Stimulated activated CD4-positive, alpha-beta T cell treated with anti-CD3 and anti-CD28 coated beads, Interleukin-12 subunit alpha, Interleukin-12 subunit beta, amount 100 ng/mL, for 48 hours (primary cell): Measurements from ENCODE around the gene CYP2J2.
"Not testable (repeated sequence)": the region's sequence is repeated elsewhere in the genome, so short reads cannot be mapped to it uniquely, and the experiment has no call there.

ENCODE experiments used
- DNase-seq, 3 donors: peaks; one replicate each; pipeline ENCODE4 v3.0.0-alpha.2; 2020; ENCODE audit warnings: low read depth in 2 of 3, low spot score in 1 of 3

Gene CYP2J2

DNA sequence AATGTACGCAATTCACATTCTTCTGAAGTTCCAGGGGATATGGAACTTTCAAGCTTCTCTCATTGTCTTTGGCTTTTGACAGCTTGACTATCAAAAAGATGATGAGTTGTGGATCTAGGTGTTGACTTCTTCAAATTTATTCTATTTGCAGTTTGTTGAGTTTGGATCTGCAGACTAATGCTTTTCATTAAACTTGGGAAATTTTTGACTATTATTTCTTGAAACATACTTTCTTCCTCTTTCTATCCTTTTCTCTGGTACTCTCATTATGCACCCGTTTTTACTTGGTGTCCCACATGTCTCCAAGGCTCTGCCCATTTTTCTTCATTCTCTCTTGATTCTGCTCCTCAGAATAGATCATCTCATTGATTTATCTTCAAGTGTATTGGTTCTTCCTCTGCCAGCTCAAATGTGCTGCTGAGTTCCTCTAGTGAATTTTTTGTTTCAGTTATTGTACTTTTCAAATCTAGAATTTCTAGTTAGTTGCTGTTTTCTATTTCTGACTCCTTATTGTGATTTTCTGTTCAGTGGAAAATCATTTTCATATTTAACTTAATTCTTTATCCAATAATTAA lies 49.4 kb downstream of the CYP2J2 start:
- DNase-seq, result no peak

DNA sequence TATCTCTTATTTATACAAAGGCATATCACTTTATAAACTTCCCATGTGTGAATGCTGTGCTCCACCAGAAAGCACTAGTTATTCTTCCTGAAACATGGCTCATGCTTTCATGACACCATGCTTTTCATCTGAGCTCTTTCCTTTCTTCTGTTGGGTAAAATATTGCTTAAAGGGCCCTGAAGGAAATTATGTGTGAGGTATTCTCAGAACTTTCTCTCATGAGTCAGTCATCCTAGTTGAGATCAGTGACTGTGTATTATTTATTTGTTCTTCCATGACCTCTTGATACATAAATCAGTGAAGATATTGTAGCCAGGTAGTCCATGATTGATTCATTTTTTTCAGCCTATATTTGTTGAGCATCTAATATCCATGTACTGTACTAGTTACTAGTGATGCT lies 54.8 kb downstream of the CYP2J2 start:
- DNase-seq, result no peak

DNA sequence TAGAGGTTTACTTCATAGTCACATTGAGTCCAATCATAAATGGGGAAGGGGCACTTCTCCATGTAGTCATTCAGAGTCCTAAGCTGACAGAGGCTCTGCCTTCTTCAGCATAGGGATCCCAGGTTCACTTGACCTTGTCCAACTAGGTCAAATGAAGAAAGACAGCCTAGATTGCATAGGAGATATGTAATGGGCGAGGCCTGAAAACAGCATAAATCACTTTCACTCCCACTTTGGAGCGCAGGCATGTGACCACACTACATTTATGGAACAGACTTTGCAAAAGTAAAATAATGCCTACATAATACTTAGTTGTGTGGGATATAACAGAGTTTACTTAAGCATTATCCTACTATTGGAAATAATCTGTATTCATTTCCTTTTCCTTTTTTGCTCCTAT lies 60.1 kb downstream of the CYP2J2 start:
- no peak for DNase-seq

DNA sequence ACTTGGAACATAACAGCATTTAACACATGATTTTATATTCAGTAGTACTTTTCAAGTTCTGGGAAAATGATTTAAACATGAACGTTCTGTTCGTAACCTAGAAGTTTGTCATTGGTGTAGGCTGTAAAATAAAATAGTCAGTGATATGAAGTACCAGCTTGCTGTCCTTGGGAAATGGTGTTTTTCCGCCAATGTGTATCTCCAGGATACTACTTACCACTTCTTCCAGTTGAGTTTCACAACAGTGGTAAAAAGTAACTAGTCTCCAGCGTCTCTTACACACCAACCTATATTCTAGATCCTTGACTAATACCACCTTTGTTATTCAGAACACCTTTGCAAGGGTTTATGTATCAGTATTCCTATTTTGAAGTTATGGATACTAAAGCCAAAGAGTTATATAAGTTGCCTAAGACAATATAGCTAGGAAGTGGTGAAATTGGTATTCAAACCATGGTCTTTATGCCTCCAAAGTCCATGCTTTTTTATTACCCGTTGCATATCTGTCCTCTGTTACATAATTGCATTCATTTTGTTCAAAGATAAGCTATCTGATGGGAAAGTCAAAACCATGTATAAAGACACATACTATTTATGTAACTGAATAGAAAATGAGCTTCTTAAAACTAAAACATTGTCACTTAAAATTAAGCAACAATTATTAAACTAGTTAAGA lies 68.8 kb downstream of the CYP2J2 start:
- DNase-seq, result no peak

DNA sequence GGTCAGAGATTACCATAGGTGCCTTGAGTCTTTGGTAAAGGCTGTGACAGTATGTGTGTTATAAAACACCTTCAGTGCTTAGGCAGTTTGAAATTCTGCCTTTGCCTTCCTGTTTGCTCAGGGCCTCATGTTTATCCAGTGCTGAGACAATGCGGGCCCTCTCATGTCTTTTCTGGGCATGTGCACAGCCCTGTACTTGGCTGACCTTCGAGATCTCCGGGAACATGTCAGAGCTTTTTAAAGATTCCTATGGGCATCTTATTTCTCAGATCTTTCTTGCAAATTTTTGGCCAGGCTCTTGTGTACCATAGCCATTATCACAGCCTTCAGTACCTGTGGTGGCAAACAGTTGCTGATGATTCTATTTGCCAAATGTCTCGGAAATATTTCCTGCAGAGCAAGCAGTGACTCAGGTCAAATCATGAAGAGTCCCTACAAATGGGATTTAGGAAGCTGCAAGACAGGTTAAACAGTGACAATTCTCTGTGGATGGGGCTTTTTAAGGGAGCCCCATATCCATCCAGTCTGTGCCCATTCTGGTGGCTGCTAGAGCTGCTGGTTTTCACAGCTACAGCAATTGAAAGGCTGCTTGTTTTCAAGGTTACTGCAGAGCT lies 69.7 kb downstream of the CYP2J2 start:
- no peak for DNase-seq

DNA sequence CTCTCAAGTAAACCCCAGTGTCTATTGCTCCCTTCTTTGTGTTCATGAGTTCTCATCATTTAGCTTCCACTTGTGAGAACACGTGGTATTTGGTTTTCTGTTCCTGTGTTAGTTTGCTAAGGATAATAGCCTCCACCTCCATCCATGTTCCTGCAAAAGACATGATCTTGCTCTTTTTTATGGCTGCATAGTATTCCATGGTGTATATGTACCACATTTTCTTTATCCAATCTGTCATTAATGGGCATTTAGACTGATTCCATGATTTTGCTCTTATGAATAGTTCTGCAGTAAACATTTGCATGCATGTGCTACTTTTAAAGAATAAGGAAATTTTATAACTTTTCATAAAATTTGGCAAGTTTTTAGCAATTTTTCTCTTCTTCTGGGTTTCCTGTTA lies 71.3 kb downstream of the CYP2J2 start:
- DNase-seq, result not testable (repeated sequence)

DNA sequence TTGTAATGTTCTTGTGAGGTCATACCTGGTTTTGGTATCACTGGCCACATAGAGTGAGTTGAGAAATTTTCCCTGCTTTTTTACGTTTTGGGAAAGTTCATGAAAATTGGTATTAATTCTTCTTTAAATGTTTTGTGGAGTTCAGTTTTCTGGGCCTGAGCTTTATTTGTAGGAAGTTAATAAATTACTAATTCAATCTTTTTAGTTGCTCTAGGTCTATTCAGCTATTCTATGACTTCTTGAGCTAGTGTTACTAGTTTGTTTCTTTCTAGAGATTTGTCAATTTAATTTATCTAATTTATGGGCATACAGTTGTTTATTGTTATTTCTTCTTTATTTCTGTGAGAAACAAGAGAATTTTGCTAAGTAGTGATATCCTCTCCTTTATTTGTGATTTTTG lies 74.5 kb downstream of the CYP2J2 start:
- DNase-seq, result no peak

DNA sequence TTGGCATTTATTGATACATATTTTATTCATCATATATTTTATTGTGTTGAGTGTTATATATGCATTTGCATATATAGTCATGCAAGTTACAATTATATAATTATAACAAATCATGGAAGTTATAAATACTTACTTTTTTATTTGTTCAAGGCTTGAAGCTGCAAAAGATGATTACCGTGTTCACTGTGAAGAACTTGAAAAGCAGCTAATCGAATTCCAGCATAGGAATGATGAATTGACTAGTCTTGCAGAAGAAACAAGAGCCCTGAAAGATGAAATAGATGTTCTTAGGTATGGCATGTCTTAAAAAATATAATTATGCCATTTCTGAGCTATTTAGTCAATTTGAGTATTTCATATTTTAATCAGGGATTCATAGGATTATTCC lies 79.7 kb downstream of the CYP2J2 start:
- no peak for DNase-seq

DNA sequence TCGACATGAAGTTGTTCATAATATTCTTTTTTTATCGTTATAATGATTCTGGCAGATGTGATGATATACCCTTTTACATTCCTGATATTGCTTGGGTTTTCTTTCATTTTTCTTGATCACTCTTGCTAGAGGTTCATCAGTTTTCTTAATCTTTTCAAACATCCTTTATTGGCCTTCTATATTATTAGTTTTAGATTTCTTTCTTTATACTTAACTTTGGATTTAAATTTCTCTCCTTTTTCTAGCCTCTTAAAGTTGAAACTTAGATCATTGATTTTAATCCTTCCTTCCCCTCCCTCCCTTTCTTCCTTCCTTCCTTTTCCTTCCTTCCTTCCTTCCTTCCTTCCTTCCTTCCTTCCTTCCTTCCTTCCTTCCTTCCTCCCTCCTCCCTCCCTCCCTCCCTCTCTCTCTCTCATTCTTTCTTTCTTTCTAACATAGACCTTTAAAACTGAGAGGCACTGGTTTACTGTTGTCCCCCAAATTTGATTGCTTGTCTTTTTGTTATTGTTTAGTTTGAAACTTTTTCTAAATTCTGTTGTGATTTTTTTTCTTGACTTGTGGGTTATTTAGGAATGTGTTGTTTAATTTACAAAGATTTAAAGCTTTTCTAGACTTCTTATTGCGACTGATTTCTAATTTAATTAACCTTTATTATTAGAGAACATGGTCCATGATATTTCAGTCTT lies 80.2 kb downstream of the CYP2J2 start:
- DNase-seq, result no peak

DNA sequence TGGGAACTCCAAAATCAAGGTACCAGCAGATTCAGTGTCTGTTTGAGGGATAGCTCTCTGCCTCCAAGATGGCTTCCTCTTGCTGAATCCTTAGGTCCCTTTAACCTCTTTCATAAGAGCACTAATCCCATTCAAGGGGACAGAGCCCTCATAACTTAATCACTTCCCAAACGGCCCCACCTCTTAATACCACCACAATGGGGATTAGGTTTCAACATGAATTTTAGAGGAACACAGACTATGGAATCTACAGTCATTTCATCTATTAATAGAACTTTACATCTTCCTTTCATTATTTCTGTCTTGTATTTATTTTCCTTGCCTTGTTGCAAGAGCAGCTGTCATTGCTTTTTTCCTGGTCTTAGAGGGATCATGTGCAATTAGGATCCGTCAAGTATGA lies 81.5 kb downstream of the CYP2J2 start:
- DNase-seq, result no peak
